ENCODE measurements around the gene SMYD3.

The SMYD3 gene

DNA sequence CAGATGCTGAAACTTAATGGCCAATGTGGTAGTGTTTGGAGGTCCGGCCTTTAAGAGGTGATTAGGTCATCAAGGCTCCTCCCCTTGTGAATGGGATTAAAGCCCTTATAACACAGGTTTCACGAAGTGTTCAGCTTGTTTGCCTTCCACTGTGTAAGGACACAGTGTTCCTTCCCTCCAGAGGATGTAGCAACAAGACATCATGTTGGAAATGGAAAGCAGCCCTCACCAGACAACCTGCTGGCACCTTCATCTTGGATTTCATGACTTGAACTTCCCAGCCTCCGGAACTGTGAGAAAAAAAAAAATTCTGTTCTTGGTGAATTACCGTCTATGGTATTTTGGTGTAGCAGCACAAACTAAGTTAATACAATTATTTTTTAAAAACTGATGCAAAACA lies 738.5 kb downstream of the SMYD3 start:
- H3K9me3 ChIP-seq: no peaks in the 10 kb centered on the region
- H3K27me3 ChIP-seq (ENCODE audit: low read depth): no peaks in the 10 kb centered on the region
- no peaks in the 10 kb centered on the region for H3K4me1 ChIP-seq
- no peaks in the 10 kb centered on the region for H3K36me3 ChIP-seq (replicated peaks)
- H3K4me3 ChIP-seq: no peak overlapping the region
- no peak for DNase-seq (ENCODE audit: low spot score in 2 of 2)
- in situ Hi-C loops (cut with MboI; ENCODE audit: low sequenced_read_pairs): no loop called here

DNA sequence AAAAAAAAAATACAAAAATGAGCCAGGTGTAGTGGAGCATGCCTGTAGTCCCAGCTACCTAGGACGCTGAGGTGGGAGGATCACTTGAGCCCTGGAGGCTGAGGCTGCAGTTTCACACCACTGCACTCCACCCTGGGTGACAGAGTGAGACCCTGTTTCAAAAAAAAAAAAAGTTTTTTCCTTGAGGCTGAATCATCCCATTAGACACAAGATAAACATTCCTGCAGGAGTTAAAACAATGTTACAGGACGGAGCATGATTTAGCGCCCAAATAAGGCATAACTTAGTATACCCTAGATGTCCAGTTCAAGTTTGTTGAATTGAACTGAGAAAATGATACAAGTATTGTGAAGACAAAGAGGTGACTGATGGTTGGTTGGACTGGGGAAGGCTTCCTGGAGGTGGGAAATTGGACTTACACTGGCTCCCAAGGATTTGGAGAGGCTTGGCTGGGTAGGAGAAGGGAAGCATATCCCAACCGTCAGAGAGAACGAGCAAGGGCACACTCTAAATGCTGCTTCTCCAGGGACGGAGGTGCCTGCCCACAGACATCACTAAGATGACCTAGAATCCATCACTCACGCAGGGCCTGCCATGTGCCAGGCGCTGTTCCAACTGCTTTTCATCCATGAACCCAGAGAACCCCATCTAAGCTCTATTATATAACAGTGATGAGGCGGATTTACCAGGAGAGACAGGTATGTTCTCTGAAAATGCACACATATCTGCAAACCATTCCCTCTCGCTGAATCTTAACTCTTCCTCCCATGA lies 741.7 kb downstream of the SMYD3 start:
- no peak for DNase-seq (ENCODE audit: low spot score in 2 of 2)
- H3K4me3 ChIP-seq: no peak overlapping the region
- in situ Hi-C loops (cut with MboI; ENCODE audit: low sequenced_read_pairs): no loop called here
- no peaks in the 10 kb centered on the region for H3K27me3 ChIP-seq (ENCODE audit: low read depth)
- no peaks in the 10 kb centered on the region for H3K9me3 ChIP-seq
- H3K4me1 ChIP-seq: no peaks in the 10 kb centered on the region
- no peaks in the 10 kb centered on the region for H3K36me3 ChIP-seq (replicated peaks)

DNA sequence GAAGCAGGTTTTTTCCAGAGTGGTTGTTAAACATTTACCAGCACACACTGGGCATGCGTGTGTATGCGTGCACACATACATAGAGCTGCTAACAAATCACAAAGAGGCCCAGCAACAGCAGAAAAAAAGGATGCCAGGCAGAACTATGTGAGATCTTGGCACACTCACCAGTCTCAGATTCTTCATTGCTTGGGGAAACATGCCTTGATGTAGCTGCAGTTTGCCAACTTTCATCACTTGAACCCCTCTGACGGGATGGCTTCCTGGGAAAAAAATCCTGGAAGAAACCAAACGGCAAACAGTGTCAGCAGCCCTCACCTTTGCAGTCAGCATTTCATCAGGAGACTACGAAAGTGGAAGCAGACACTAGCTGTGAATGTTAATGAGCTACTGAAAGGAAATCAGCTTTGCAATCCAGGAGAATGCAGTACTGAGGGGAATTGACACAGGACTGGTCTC lies 743.2 kb downstream of the SMYD3 start:
- no peaks in the 10 kb centered on the region for H3K27me3 ChIP-seq (ENCODE audit: low read depth)
- no peaks in the 10 kb centered on the region for H3K9me3 ChIP-seq
- no peaks in the 10 kb centered on the region for H3K36me3 ChIP-seq (replicated peaks)
- DNase-seq (ENCODE audit: low spot score in 2 of 2): no peak
- in situ Hi-C loops (cut with MboI; ENCODE audit: low sequenced_read_pairs): no loop called here
- H3K4me1 ChIP-seq: no peaks in the 10 kb centered on the region
- no peak overlapping the region for H3K4me3 ChIP-seq

DNA sequence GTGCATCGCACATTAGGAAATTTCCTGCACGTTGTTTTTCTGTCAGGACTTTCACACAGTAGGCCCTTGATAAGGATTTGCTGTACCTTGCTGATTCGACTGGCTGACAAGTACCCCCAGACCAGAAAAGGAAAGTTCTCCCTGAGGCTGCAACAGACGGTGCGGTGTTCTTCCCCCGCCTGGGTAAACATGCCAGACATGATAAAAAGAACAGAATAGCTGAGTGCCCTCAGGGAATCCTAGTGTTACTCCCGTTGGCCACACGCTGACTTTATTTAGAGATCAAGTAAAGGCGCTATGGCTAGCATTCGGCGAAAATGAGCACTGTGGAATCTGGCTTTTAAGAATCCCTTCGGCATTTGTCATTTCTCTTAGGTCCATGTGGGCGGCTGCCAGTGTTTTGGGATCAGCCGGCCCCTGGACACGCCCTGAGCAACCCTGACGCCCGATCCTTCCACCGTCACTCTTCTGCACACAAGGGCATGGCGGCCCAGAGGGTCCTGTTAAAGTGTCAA lies 744.6 kb downstream of the SMYD3 start:
- no peak overlapping the region for H3K4me3 ChIP-seq
- H3K9me3 ChIP-seq: no peaks in the 10 kb centered on the region
- in situ Hi-C loops (cut with MboI; ENCODE audit: low sequenced_read_pairs): no loop called here

DNA sequence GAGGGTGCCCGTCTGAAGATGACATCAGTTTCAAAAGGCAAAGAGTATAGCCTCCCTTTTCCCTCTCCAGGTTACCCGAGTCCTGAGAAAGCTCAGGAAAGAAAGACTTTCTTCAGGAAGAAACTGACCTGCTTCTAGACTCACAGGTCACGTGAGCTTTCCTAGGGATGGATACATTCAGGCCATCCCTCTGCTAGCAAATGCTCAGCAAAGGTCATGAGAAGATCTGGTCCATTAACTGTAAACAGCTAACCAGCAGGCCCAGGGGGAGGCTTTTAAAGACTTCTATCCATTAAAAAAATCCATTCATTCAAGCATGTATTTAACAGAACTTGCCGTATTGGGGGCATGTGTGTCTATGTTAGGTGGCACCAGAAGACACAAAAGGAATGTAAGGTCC lies 746.8 kb downstream of the SMYD3 start:
- no peak overlapping the region for H3K4me3 ChIP-seq
- no peaks in the 10 kb centered on the region for H3K9me3 ChIP-seq
- in situ Hi-C loops (cut with MboI; ENCODE audit: low sequenced_read_pairs): no loop called here
- H3K4me1 ChIP-seq: no peaks in the 10 kb centered on the region
- DNase-seq (ENCODE audit: low spot score in 2 of 2): no peak
- no peaks in the 10 kb centered on the region for H3K36me3 ChIP-seq (replicated peaks)
- no peaks in the 10 kb centered on the region for H3K27me3 ChIP-seq (ENCODE audit: low read depth)

More for the DNA sequence above, 744.6 kb downstream of the SMYD3 start:
- Histone ChIP-seq H3K4me1 (no peaks in the 10 kb centered on the region), H3K27me3 (ENCODE audit: low read depth) (no peaks in the 10 kb centered on the region), H3K36me3 (replicated peaks) (no peaks in the 10 kb centered on the region)
- DNase-seq (ENCODE audit: low spot score in 2 of 2): no peak

DNA sequence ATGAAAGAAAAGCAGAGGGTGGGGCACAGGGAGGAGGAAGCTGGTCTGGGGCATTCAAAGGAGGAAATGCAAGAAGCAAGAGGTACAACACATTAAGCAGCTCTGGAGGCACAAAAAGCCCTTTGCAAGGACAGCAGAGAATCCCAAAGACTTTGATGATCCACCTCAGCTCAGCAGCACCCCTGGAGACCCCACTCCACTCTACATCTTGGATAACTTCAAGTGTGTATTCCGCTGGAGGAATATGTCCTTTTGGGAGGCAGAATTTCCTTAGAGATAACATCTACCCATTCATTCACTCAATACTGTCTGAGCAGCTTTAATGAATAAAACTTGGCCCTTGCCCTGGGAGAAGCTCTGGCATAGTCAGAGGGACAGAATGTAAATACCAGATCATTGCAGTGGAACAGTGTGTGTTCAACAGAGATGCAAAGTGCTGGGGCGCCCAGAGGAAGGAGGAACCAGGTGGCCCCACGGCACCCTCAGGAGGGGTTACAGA lies 752.6 kb downstream of the SMYD3 start:
- H3K36me3 ChIP-seq (replicated peaks): no peaks in the 10 kb centered on the region
- in situ Hi-C loops (cut with MboI; ENCODE audit: low sequenced_read_pairs): no loop called here
- H3K27me3 ChIP-seq (ENCODE audit: low read depth): no peaks in the 10 kb centered on the region
- DNase-seq (ENCODE audit: low spot score in 2 of 2): no peak
- H3K9me3 ChIP-seq: no peaks in the 10 kb centered on the region
- no peak overlapping the region for H3K4me3 ChIP-seq
- H3K4me1 ChIP-seq: no peaks in the 10 kb centered on the region

DNA sequence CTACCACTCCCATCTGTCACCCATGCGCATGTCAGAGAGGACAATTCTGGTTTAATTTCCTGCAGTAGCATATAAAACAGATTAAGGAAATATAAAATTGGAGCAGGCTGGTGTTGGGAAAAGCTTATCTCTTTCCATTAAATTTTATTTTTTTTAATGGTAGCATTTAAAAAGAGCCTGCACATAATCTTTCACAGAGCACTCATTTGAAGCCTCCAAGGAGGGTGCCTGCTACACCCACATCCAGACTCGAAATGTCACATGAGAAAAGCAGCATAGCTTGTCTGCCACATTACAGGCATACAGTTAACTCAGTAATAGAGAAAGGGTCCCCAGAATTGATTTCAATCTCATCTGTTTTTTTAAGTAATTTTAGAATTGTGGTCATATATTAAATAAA lies 753.3 kb downstream of the SMYD3 start:
- H3K27me3 ChIP-seq (ENCODE audit: low read depth): no peaks in the 10 kb centered on the region
- no peaks in the 10 kb centered on the region for H3K9me3 ChIP-seq
- H3K36me3 ChIP-seq (replicated peaks): no peaks in the 10 kb centered on the region
- in situ Hi-C loops (cut with MboI; ENCODE audit: low sequenced_read_pairs): no loop called here
- H3K4me1 ChIP-seq: no peaks in the 10 kb centered on the region
- DNase-seq (ENCODE audit: low spot score in 2 of 2): no peak
- H3K4me3 ChIP-seq: no peak overlapping the region

DNA sequence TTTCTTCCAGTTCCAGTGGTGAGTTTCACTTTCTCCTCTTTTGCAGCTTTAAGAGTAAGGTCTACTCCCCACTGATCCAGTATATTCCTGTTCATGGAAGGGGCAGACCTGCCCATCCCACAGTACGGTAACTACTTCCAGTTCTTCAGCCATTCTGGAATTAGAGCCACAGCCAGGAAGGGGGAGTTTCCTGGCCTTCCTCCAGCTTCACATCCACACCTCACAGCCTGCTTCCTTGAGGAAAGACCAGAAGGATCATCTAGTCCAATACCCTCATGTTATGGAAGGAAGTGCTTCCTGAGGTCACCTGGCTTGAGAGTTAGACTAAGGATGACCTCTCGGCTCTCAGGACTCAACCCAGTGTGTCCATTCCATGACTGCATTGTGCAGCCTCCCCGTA lies 754.5 kb downstream of the SMYD3 start:
- H3K9me3 ChIP-seq: no peaks in the 10 kb centered on the region
- H3K4me3 ChIP-seq: no peak overlapping the region
- no peaks in the 10 kb centered on the region for H3K4me1 ChIP-seq
- H3K36me3 ChIP-seq (replicated peaks): no peaks in the 10 kb centered on the region
- H3K27me3 ChIP-seq (ENCODE audit: low read depth): no peaks in the 10 kb centered on the region
- in situ Hi-C loops (cut with MboI; ENCODE audit: low sequenced_read_pairs): no loop called here
- no peak for DNase-seq (ENCODE audit: low spot score in 2 of 2)

DNA sequence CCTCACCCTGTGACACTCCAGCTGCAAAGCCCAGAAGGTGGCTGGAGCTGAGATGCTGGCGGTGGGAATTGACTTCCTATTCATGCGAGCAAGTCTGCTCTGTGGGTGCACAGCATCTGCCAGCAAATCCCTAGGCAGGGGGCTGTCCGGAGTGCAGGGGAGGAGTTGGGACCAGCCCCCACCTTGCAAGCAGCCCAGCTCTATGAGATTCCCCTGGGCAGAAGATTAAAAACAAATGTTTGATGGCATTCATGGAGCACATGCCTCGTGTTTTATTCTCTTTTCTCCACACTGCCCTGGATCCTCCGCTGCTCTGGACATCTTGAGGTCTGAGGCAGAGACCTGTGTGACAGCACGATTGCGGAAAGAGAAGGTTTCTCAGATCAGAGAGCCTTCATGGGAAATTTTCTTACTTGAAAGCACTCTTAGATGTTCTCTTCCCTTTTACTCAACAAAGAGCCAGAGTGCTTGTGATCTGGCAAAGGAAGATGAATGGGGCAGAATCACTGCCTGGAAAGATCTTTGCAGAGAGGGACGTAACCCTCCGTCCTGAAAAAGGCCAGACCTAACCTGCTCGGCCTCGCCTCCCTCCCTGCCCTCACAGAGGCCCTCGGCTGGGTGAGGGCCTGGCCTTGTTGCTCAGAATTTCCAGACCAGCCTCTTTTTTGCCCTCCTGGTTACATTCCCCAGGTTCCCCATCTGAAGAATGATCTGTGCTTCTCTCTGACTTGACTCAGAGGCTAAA lies 755.2 kb downstream of the SMYD3 start:
- no peaks in the 10 kb centered on the region for H3K36me3 ChIP-seq (replicated peaks)
- DNase-seq (ENCODE audit: low spot score in 2 of 2): no peak
- H3K9me3 ChIP-seq: no peaks in the 10 kb centered on the region
- in situ Hi-C loops (cut with MboI; ENCODE audit: low sequenced_read_pairs): no loop called here
- no peak overlapping the region for H3K4me3 ChIP-seq
- H3K27me3 ChIP-seq (ENCODE audit: low read depth): no peaks in the 10 kb centered on the region
- no peaks in the 10 kb centered on the region for H3K4me1 ChIP-seq

DNA sequence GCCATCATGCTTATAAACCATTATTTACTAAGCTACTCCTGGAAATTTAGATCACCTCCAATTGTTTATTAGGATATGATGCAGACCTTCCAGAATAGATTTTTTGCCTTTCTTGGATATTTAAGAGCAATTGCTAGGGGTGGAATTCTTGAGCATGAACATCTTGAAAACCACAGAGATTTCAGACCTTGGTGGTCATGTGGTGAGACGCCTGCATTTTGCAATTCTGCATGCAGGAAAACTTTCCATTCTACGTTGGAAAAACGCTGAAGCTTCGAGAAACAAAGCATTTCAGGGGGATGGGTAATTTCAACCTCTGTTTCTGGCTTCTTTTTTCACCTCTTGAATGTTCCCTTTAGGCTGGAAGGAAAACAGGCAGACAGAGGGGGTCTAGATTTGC lies 756.0 kb downstream of the SMYD3 start:
- Histone ChIP-seq H3K36me3 (replicated peaks) (no peaks in the 10 kb centered on the region), H3K4me3 (no peak overlapping the region), H3K4me1 (no peaks in the 10 kb centered on the region), H3K27me3 (ENCODE audit: low read depth) (no peaks in the 10 kb centered on the region), H3K9me3 (no peaks in the 10 kb centered on the region)
- in situ Hi-C loops (cut with MboI; ENCODE audit: low sequenced_read_pairs): no loop called here
- no peak for DNase-seq (ENCODE audit: low spot score in 2 of 2)

DNA sequence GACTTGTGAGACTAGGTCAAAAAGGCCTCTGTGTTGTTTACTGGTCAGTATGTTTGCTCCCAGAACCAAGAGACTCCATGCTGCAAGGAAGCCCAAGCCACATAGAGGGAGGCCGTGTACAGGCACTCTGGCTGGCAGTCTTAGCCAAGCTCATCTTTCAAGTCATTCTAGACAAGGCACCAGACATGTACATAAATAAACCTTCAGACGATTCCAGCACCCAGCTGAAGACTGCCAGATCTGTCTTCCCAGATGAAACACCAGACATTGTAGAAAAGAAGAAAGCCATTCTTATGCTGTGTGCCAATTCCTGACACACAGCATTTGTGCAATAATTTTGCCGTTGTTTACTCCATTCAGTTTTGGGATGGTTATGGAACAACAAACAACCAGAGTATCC lies 756.8 kb downstream of the SMYD3 start:
- Histone ChIP-seq H3K36me3 (replicated peaks) (no peaks in the 10 kb centered on the region), H3K4me1 (no peaks in the 10 kb centered on the region), H3K4me3 (no peak overlapping the region), H3K9me3 (no peaks in the 10 kb centered on the region), H3K27me3 (ENCODE audit: low read depth) (no peaks in the 10 kb centered on the region)
- in situ Hi-C loops (cut with MboI; ENCODE audit: low sequenced_read_pairs): no loop called here
- DNase-seq (ENCODE audit: low spot score in 2 of 2): no peak

DNA sequence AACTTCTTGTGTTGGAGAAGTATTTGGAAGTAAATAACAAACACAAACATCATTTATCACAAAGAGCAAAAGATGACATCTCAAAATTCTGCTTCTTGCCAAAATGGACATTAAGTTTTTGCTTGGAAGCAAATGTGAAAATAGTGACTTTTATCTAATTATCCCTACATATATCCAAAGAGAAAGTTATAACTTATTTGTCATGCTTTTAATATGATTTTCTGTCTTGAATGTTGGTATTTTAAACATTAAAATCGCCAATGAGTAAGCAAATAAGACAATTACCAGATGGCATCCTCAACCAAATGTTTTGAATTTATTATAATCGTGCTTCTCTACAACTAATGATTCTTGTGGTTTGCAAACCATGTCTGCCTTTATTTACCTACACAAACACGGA lies 758.0 kb downstream of the SMYD3 start:
- Histone ChIP-seq H3K4me1 (no peaks in the 10 kb centered on the region), H3K27me3 (ENCODE audit: low read depth) (no peaks in the 10 kb centered on the region), H3K9me3 (no peaks in the 10 kb centered on the region), H3K36me3 (replicated peaks) (no peaks in the 10 kb centered on the region), H3K4me3 (no peak overlapping the region)
- no peak for DNase-seq (ENCODE audit: low spot score in 2 of 2)
- in situ Hi-C loops (cut with MboI; ENCODE audit: low sequenced_read_pairs): no loop called here

DNA sequence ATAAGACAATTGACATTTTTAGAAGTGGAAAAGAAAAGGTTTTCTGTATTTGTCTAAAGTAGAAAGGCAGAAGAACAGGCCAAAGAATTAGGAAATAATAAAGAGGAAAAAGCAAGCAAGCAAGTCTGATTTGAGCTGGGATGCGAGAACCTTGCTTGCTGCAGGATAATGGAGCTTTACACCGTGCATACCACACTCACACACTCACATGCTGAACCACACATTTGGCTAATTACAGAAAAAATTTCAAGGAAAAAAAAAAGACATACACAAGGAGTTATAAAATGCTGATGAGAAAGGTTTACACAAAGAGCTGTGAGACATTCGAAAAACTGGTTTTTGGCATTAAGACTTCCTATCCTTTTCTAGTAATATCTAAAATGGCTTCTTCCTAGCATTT lies 758.4 kb downstream of the SMYD3 start:
- in situ Hi-C loops (cut with MboI; ENCODE audit: low sequenced_read_pairs): no loop called here
- no peak for DNase-seq (ENCODE audit: low spot score in 2 of 2)
- H3K27me3 ChIP-seq (ENCODE audit: low read depth): no peaks in the 10 kb centered on the region
- no peak overlapping the region for H3K4me3 ChIP-seq
- H3K36me3 ChIP-seq (replicated peaks): no peaks in the 10 kb centered on the region
- no peaks in the 10 kb centered on the region for H3K9me3 ChIP-seq
- H3K4me1 ChIP-seq: no peaks in the 10 kb centered on the region

DNA sequence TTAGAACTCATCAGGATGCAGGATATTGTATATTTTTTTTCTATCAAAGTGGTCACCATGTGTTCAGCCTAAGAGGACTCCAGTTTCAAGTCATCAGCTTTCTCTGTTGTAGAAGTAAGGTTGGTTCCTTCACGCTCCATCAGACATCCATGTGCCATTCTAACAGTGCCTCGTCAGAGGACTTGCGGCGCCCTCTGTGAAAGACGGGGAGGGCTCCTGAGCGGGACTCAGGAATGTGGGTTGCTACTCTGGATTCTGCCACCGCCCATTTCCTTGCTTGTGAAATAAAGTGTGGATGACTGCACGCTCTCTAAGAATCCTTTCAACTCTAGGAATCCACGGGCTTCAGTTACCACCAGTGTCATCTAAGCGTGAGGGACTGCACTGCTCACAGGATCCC lies 758.8 kb downstream of the SMYD3 start:
- in situ Hi-C loops (cut with MboI; ENCODE audit: low sequenced_read_pairs): no loop called here
- DNase-seq (ENCODE audit: low spot score in 2 of 2): no peak

More for the DNA sequence above, 758.8 kb downstream of the SMYD3 start:
- Histone ChIP-seq H3K4me1 (no peaks in the 10 kb centered on the region), H3K4me3 (no peak overlapping the region), H3K27me3 (ENCODE audit: low read depth) (no peaks in the 10 kb centered on the region), H3K9me3 (no peaks in the 10 kb centered on the region), H3K36me3 (replicated peaks) (no peaks in the 10 kb centered on the region)

Measured in HAP-1 (cell line).